Measurements from ENCODE around the gene GTF2H2C.
"Not testable (repeated sequence)": the region's sequence is repeated elsewhere in the genome, so short reads cannot be mapped to it uniquely, and the experiment has no call there.

DNA sequence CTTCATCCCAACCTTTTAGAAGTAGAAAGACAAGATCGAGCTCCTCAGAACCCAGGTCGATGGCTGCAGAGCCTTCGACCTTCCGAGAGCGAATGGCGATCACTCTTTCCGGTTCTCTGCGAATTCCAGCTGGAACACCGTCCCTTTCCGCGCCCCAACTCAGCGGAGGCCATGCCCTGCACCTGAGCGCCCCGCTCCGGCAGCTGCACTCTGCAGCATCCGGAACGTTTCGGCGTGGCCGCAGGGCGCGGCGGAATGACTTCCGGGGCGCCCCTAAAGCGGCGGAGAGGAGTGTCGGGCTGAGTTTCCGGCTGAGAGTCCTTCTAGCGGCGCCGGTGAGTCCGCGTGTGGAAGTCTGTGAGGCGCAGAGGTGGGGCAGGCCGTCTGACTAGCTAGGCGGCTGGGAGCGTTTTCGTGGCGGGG lies at the start of gene GTF2H2C:
- not testable (repeated sequence) for TF ChIP-seq POLR2A (IDR thresholded peaks at IDR 0.05)
- TF ChIP-seq, protein P1, sequence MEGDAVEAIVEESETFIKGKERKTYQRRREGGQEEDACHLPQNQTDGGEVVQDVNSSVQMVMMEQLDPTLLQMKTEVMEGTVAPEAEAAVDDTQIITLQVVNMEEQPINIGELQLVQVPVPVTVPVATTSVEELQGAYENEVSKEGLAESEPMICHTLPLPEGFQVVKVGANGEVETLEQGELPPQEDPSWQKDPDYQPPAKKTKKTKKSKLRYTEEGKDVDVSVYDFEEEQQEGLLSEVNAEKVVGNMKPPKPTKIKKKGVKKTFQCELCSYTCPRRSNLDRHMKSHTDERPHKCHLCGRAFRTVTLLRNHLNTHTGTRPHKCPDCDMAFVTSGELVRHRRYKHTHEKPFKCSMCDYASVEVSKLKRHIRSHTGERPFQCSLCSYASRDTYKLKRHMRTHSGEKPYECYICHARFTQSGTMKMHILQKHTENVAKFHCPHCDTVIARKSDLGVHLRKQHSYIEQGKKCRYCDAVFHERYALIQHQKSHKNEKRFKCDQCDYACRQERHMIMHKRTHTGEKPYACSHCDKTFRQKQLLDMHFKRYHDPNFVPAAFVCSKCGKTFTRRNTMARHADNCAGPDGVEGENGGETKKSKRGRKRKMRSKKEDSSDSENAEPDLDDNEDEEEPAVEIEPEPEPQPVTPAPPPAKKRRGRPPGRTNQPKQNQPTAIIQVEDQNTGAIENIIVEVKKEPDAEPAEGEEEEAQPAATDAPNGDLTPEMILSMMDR (IDR thresholded peaks at IDR 0.05) = peak in 3 of 4 donors; percentile 35 to 46 (median 36)
